ENCODE results near the gene SEC31B.

SEC31B gene

DNA sequence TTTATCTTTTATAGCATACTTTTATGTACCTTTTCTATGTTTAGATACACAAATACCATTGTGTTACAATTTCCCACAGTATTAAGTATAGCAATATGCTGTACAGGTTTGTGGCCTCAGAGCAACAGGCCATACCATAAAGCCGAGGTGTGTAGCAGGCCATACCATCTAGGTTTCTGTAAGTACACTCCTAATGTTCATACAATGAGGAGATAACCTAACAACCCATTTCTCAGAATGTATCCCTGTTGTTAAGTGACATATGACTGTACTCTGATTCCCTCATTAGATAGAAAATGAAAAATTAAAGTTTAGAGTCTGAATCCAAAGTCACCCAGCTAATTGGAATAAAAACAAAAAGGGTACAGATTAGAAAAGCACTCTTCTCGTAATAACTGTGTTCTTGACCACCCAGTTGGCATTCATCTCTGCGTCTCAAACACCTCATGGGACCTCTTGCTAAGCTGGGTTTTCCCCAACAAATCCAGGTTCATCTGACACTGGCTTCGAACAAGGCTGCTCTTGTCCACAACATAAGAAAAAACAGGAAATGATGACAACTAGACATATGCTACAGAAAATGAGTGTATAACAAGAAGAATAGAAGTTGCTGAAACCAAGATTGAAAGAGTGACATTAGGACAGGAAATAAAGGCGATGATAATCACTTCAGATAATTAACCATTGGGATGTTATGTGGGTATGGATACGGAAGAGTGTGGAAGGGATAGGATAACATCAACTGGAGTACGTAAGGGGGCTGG, 8.6 kb upstream of the SEC31B start:
- DNase-seq = no peak

DNA sequence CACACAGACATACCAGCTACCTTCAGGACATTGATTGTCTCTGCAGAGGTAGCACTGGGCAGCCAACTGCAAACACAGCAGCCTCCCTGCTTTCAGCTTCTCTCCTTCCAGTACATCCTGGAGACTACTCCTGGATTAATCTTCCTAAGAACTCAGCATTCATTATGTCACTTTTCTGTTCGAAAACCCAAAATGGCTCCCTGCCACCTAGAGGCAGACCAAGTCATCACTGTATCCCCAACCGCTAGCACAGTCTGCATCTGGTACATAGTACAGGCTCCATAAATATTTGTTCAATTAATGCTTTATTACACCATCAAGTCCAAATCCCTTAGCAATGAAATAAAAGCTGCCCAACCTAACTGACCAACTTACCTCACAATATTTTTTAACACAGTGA, 5.0 kb upstream of the SEC31B start:
- no peak for DNase-seq

DNA sequence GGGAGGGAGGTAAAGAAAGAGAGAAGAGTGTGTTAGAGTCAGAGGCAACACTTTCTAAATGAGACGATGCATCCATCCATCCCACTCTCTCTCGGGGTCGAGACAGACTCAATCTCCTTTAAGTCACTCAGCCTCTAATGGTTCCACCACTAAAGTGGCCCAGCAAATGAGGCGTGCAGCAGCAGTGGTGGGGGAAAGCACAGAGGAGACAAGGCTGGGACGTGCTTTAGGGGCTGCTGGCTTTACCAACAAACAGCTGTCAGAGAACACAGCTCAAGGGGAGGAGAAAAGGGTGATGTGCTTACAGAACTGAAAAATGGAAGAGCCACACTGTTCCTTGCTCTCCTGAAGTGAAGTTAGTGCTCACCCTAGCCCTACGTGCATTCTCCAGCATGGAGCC, 4.5 kb upstream of the SEC31B start:
- no peak for DNase-seq

GRCh38 chr10:100522945-100523344, 3.3 kb upstream of the SEC31B start:
- DNase-seq = no peak

DNA sequence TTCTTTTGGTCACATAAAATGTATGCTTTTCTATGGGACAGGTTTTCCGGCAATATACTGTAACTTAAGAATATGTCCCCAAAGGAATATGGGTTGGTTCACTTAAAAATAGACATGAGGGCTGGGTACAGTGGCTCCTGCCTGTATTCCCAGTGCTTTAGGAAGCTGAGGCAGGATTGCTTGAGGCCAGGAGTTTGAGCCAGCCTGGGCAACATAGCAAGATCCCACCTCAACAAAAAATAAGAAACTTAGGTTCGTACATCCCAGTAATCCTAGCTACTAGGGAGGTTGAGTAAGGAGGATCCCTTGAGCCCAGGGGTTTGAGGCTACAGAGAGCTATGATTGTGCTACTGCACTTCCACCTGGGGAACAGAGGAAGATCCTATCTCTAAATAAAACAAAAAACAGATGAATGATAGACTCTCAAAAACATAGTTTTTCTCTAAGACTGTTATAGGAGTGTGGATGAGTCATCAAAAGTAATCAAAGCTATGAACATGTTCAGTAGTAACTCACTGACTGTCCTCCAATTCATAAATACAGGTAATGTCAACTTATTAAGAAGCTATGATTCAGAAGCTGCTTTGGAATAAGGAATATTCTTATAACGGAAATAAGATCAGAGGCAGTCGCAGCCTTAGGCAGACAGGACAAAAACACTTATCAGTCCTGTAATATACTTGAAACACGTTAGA, 2.6 kb upstream of the SEC31B start:
- DNase-seq = no peak

- no peak for DNase-seq
These were observed 1.1 kb upstream of the SEC31B start for GRCh38 chr10:100520811-100521210.

DNA sequence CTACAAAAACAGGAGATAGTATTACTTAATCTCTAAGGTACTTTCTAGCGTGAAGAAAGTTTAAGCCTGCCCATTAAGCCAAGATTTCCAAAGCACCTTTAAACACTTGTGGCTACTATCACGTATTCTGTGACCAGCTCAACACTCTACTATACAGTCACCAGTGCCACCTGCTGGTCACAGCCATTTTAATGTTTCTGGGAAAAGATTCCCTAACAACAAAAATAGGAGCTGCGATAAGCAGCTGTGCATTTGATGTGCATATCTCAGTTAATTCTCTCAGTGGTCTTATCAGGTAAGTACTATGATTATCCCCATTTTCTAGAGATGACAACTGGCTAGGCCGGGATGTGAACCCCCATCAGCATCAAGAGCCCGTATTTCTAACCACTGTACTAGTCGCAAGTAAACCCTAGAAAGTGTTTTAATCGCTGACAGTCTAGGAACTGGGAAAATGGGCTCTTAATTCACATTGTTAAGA, 860 bp downstream of the SEC31B start:
- no peak for DNase-seq

- no peak for DNase-seq
These were observed 2.8 kb downstream of the SEC31B start for GRCh38 chr10:100516847-100517246.

DNA sequence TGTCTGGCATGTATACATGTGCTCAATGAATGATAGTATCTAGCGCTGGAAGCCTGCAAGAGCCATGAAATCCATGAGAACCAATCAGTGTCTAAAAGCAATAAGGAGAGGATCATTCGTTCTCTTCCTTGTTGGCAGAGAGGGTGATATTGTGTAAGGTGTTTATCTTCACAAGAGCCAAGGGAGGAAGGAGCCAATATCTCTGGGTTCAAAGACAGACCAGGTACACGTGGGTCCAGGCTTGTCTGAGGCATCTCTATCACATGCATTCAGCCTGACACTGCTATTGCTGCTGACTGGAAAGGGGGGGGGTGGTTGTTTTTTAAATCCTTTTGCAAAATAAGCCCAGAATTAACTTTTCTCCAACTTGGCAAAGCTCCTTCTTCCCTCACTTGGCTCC, 4.0 kb downstream of the SEC31B start:
- DNase-seq = no peak

DNA sequence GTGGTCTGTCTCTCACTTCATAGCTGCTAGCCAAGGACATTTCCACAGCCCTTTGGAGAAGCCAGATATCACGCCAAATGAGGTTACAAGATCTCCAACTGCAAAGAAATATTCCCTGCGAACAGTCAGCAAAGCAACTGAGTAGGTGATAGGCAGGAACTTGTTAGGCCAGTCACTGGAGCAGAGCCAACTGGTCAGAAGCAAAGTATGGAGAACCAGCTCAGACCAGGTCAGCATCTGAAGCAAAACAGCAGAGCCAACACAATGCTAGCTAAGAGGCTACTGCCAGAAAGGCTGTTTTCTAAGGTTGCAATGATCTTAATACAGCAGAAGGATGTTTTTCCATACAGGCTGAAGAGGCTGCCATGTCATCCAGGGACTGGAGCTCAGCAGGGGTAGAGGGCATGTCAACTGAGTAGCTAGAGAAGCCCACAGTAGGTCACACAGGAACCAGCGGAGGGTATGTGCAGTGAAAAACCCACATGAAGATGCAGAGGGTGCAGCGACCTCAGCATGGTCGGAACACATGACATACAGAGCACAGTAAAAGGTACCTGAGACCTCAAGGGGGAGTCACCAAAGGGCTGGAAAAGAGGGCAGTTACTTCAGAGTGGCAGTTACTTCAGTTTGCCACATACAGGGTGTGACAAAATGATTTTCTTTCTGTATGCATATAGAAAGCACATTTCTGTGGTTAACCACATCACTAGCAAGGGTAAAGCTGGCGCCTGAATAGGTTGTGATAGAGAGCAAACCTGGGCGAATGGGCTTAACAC, 8.9 kb downstream of the SEC31B start:
- no peak for DNase-seq

DNA sequence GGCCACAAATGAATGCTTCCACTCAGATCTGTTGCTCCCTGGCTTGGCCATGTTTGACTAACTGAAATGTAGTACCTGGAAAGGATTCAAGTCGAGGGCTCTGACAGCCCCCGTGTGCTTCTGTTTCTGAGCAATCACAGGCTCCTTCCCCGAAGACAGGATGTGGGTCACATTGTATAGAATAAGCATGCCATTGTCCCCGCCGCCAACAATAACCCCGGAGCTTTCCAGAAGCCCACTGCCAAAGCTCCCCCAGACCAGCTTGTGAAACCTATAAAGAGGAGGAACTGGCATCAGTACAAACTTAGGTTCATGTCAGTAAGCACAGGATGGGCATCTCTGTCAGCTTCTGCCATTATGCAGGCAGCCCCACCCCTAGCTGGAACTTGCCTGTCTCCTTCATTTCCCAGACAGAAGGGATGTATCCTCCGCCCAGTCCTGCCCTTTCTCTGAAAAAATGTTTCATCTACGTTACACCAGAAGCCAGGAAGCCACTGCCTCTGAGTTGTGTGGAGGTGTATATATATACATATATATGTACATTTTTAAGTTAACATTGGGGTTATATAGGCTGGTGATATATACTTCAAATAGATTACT, 10.3 kb downstream of the SEC31B start:
- no peak for DNase-seq

- no peak for DNase-seq
These were observed 10.9 kb downstream of the SEC31B start for GRCh38 chr10:100508691-100509150.

GRCh38 chr10:100508266-100508665, 11.4 kb downstream of the SEC31B start:
- no peak for DNase-seq

GRCh38 chr10:100507357-100507732, 12.3 kb downstream of the SEC31B start:
- DNase-seq = no peak

- no peak for DNase-seq
These were observed 12.9 kb downstream of the SEC31B start for GRCh38 chr10:100506596-100507356.

GRCh38 chr10:100505164-100505563, 14.5 kb downstream of the SEC31B start:
- no peak for DNase-seq

DNA sequence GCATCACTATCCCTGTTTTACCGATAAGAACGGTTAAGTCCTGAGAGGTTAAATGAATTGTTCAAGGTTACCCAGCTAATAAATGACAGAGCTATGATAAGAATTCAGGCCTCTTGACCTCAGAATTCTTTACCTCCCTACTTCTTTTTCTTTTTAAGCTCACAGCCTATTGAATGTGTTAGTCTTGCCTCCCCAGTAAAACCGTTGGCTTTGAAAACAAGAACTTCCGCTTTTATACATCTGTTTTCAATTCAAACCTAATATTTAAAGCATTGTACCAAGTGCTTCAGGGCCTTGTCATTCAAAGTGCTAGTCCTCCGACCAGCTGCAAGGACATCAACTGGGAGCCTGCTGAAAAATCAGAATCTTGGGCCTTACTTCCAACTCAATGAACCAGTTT, 15.6 kb downstream of the SEC31B start:
- DNase-seq = no peak

- DNase-seq = no peak
These were observed 16.7 kb downstream of the SEC31B start for GRCh38 chr10:100502926-100503494.

GRCh38 chr10:100501423-100501822, 18.2 kb downstream of the SEC31B start:
- no peak for DNase-seq

- no peak for DNase-seq
These were observed 21.6 kb downstream of the SEC31B start for GRCh38 chr10:100498059-100498458.

- DNase-seq = no peak
These were observed 23.1 kb downstream of the SEC31B start for GRCh38 chr10:100496567-100496966.

- DNase-seq = no peak
These were observed 29.1 kb downstream of the SEC31B start for GRCh38 chr10:100490531-100490930.
